ENCODE measurements around the gene ALK. TPM values are rescaled to one million over a fixed set of nuclear protein-coding genes. Genes with fewer than 3 reads are reported as not detected.

ALK gene
- total RNA-seq, 4 donors from 2014 or later: 0.85 to 2.4 (median 1.8) TPM

DNA sequence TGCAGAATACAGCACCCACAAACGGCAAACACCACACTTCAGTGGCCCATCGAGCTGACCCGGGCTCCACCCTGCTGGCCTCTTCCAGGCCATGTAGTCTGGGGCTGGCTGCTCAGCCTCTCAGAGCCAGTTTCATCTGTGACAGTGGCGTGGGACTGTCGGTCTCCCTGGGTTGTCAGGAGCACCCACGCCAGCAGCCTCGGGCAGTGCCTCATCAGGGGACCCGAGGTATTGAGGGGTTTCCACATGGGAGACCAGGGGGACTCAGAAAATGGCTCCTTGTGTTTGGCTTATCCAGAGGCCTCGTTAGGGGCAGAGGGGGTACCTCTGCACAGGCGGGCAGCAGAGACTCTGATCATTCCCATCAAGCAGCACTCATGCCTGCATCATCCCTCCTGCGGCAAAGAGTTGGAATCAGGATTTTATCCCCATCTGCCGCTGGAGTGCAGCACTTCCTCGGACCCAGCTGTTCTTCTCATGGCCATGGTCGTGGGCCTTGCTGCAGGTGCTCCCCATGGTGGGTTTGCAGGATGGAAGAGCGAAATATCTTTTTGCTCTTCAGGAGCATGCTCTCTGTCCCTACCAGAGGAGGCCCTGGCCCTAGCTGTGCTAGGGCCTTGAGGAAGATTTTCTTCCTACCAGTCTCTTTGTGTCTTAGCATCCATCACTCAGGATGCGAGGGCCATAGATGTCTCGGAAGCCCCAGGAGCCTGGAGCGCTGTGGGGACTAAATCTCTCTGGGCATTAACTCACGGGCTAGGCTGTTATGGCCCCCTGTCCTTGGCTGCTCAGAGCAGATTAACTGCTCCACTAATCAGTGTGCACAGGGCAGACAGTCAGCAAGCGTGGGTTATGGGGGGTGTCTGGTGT is 705.4 kb downstream of the ALK start:
- TF ChIP-seq, protein P1, sequence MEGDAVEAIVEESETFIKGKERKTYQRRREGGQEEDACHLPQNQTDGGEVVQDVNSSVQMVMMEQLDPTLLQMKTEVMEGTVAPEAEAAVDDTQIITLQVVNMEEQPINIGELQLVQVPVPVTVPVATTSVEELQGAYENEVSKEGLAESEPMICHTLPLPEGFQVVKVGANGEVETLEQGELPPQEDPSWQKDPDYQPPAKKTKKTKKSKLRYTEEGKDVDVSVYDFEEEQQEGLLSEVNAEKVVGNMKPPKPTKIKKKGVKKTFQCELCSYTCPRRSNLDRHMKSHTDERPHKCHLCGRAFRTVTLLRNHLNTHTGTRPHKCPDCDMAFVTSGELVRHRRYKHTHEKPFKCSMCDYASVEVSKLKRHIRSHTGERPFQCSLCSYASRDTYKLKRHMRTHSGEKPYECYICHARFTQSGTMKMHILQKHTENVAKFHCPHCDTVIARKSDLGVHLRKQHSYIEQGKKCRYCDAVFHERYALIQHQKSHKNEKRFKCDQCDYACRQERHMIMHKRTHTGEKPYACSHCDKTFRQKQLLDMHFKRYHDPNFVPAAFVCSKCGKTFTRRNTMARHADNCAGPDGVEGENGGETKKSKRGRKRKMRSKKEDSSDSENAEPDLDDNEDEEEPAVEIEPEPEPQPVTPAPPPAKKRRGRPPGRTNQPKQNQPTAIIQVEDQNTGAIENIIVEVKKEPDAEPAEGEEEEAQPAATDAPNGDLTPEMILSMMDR (IDR thresholded peaks at IDR 0.05; ENCODE audit: low read depth): no peak

- TF ChIP-seq, protein P1 (IDR thresholded peaks at IDR 0.05; ENCODE audit: low read depth): no peak
Measured at GRCh38 chr2:29215073-29215472, 706.3 kb downstream of the ALK start.

DNA sequence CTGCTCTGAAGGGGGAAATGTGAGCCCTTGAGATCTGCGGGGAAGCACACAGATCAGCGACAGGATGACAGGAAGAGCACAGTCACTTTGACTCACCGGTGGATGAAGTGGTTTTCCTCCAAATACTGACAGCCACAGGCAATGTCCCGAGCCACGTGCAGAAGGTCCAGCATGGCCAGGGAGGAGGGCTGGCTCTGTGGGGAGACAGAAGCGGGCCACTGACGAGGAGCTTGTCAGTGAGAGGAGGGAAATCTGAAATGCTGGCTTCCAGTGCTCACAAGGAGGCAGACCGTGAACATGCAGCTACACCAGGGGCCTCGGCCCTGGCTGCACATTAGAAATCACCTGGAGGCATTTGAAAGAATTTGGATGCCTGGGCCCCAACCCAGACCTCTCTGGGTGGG is 707.5 kb downstream of the ALK start:
- TF ChIP-seq, protein P1 (IDR thresholded peaks at IDR 0.05; ENCODE audit: low read depth): no peak

- TF ChIP-seq, protein P1 (IDR thresholded peaks at IDR 0.05; ENCODE audit: low read depth): no peak
Measured at GRCh38 chr2:29212009-29212408, 709.4 kb downstream of the ALK start.

GRCh38 chr2:29209551-29209950 is 711.8 kb downstream of the ALK start:
- TF ChIP-seq, protein P1 (IDR thresholded peaks at IDR 0.05; ENCODE audit: low read depth): no peak

DNA sequence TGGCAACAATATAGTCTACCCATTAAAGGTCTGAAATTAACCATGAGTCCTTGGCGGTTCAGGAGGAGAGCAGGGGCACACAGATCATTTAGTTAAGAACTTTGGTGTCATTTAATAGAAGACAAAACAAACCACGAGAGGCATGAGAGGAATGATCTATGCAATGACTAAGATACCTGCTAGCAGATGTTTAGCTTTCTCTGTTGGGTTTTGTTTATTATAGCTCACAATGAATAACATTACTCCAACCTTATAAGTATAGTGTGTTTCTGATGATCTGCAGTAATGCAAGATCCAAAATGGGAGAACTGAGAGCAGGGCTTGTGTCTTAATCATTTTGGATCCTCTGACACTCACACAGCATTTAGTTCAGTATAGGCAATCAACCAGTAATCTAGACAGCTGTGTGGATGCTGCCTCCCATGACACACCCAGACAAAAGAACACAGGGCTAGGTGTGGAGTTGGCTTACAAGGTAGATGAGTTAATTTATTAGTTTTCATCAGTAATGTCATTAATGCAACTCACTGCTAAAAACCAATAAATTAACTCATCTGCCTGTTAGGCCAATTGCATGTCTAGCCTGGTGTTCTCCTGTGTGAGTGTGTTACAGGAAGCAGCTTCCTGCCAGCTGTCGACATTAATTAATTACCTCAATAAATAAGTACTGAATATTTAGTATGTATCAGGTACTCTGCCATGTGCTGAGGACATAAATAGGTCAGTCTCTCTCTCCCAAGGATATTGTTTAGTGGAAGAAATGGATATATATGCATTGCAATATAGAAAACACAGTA is 713.8 kb downstream of the ALK start:
- TF ChIP-seq, protein P1 (IDR thresholded peaks at IDR 0.05; ENCODE audit: low read depth): no peak

- TF ChIP-seq, protein P1 (IDR thresholded peaks at IDR 0.05; ENCODE audit: low read depth): no peak
Measured at GRCh38 chr2:29206941-29207340, 714.4 kb downstream of the ALK start.
